Fibroblast of villous mesenchyme (primary cell): ENCODE data around the gene DCP2. TPM values are rescaled to one million over a fixed set of nuclear protein-coding genes. Genes with fewer than 3 reads are reported as not detected.

ENCODE experiments used
- DNase-seq: peaks from one replicate; pipeline ENCODE4 v3.0.0-alpha.2; 2010; ENCODE audit warnings: low read depth
- H3K4me3 ChIP-seq: 2 replicates; pipeline ENCODE4 v1.5.1; 2011; ENCODE audit warnings: low read depth, mild to moderate bottlenecking, low read length
- total RNA-seq: library from RNA; depleted of rRNA; stranded (reverse); fragments of >200 nt; gene quantifications from 2 replicates; pipeline ENCODE4 v1.2.3, GENCODE V29; 2012
- TF ChIP-seq, protein P1 (sequence below): IDR thresholded peaks from 2 replicates; pipeline ENCODE4 v1.5.1; 2012; ENCODE audit warnings: low read depth, mild to moderate bottlenecking, low read length; ENCODE audit not compliant: insufficient read depth

DCP2 gene
- total RNA-seq, 1 donor, result 35.4 TPM

DNA sequence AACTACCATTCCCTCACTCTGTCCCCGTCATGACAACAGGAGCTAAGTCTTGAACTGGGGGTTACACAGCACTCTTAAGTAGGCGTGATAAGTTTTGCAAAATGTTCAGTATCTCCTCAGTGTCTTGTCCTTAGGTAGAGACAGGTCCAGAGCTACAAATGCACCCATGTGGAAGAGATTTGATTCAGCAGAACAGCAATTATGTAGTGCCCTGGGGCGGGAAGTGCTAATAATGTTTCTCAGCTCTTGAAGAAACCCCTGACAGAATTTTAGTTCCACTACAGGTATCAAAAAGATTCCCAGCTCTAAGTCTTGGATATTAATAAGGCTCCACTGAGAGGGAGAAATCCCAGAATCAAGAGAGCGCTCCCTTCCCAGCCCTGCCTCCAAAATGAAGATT, 49.6 kb downstream of the DCP2 start:
- H3K4me3 ChIP-seq, result no peak overlapping the region
- TF ChIP-seq, protein P1, sequence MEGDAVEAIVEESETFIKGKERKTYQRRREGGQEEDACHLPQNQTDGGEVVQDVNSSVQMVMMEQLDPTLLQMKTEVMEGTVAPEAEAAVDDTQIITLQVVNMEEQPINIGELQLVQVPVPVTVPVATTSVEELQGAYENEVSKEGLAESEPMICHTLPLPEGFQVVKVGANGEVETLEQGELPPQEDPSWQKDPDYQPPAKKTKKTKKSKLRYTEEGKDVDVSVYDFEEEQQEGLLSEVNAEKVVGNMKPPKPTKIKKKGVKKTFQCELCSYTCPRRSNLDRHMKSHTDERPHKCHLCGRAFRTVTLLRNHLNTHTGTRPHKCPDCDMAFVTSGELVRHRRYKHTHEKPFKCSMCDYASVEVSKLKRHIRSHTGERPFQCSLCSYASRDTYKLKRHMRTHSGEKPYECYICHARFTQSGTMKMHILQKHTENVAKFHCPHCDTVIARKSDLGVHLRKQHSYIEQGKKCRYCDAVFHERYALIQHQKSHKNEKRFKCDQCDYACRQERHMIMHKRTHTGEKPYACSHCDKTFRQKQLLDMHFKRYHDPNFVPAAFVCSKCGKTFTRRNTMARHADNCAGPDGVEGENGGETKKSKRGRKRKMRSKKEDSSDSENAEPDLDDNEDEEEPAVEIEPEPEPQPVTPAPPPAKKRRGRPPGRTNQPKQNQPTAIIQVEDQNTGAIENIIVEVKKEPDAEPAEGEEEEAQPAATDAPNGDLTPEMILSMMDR, result no peak
- no peak for DNase-seq

GRCh38 chr5:113027015-113027414, 50.4 kb downstream of the DCP2 start:
- TF ChIP-seq, protein P1, result no peak

GRCh38 chr5:113027431-113027830, 50.8 kb downstream of the DCP2 start:
- DNase-seq, result no peak
- TF ChIP-seq, protein P1, result no peak
- H3K4me3 ChIP-seq, result no peak overlapping the region

More at GRCh38 chr5:113027015-113027414, 50.4 kb downstream of the DCP2 start:
- no peak for DNase-seq
- H3K4me3 ChIP-seq, result no peak overlapping the region

GRCh38 chr5:113029614-113030013, 53.0 kb downstream of the DCP2 start:
- TF ChIP-seq, protein P1, result no peak

GRCh38 chr5:113031104-113031503, 54.5 kb downstream of the DCP2 start:
- H3K4me3 ChIP-seq, result no peak overlapping the region
- no peak for DNase-seq
- TF ChIP-seq, protein P1, result no peak

More at GRCh38 chr5:113029614-113030013, 53.0 kb downstream of the DCP2 start:
- DNase-seq, result no peak
- no peak overlapping the region for H3K4me3 ChIP-seq

- no peak overlapping the region for H3K4me3 ChIP-seq
- DNase-seq, result no peak
- TF ChIP-seq, protein P1, result no peak
These were observed 55.0 kb downstream of the DCP2 start for GRCh38 chr5:113031557-113031956.

- no peak overlapping the region for H3K4me3 ChIP-seq
- TF ChIP-seq, protein P1, result no peak
- peak; percentile 74 for DNase-seq
These were observed 57.7 kb downstream of the DCP2 start for GRCh38 chr5:113034182-113034773.
